HFFc6 (cell line): ENCODE data around the gene SAMD5. TPM values are rescaled to one million over a fixed set of nuclear protein-coding genes. Genes with fewer than 3 reads are reported as not detected.

Experiments used
- DNase-seq: peaks from one replicate; pipeline ENCODE4 v3.0.0-alpha.2; 2018
- H3K27ac Mint-ChIP-seq: 2 replicates; pipeline ENCODE4 v1.8.0; 2020; ENCODE audit warnings: mild to moderate bottlenecking, mixed read lengths
- H3K27me3 Mint-ChIP-seq: 2 replicates; pipeline ENCODE4 v1.8.0; 2021; ENCODE audit warnings: mild to moderate bottlenecking, moderate library complexity, mixed read lengths; ENCODE audit not compliant: insufficient read depth
- H3K36me3 Mint-ChIP-seq: 2 replicates; pipeline ENCODE4 v1.8.0; 2021; ENCODE audit warnings: low read depth, mixed read lengths
- H3K4me1 Mint-ChIP-seq: 2 replicates; pipeline ENCODE4 v1.8.0; 2020; ENCODE audit warnings: low read depth, mixed read lengths
- H3K4me3 Mint-ChIP-seq: 2 replicates; pipeline ENCODE4 v1.8.0; 2020; ENCODE audit warnings: mild to moderate bottlenecking, moderate library complexity, mixed read lengths
- H3K9me3 Mint-ChIP-seq: 2 replicates; pipeline ENCODE4 v1.8.0; 2020; ENCODE audit warnings: mild to moderate bottlenecking, mixed read lengths
- CTCF ChIP-seq: fragments of 200-600 bp; sonication (generic); IDR thresholded peaks from 2 replicates; pipeline ENCODE4 v1.5.0; 2021; ENCODE audit warnings: antibody characterized with exemption, mild to moderate bottlenecking
- total RNA-seq, 6 experiments: library from RNA; stranded (reverse); fragmentation: NEBNext Ultra II Directional; extraction: Animal tissue kit (Norgen Biotek cat#: 25700); gene quantifications; 2 replicates in 1 of 6; 3 replicates in 5 of 6; pipeline ENCODE4 v1.2.3, GENCODE V29; 2021

The SAMD5 gene
- total RNA-seq, 6 experiments from 2014 or later, result not detected

DNA sequence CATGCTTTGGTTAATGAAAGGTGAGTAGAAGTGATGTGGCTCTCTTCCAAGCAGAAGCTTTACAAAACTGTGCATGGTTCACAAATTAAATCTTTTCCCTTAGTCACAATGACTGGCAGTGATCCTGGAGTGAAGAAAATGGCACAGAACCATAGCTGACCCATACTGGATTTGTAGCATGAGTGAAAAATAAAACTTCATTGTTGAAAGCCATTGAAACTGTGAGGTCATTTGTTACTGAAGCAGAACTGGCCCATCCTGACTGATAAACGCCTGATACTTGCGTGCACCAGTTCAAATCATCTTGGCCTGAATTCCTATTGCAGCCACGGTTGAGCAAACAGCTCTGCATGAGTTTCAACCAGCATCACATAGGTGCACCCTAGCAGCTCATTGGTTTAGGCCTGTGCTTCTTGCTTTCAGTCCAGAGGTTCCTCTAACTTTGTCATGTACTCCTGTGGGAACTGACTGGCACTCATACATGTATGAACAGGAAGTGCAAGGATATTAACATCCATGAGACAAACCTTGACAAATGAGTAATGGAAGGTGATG, 40.5 kb downstream of the SAMD5 start:
- peaks cover 12% of the 10 kb centered on the region; the same call in 1 of the 2 replicates for H3K9me3 Mint-ChIP-seq
- no peak for DNase-seq
- no peak overlapping the region for H3K27ac Mint-ChIP-seq
- H3K36me3 Mint-ChIP-seq, result no peaks in the 10 kb centered on the region
- no peak for TF ChIP-seq CTCF
- no peaks in the 10 kb centered on the region for H3K4me1 Mint-ChIP-seq
- H3K27me3 Mint-ChIP-seq, result no peaks in the 10 kb centered on the region; the same call in 1 of the 2 replicates
- no peak overlapping the region for H3K4me3 Mint-ChIP-seq

- no peak overlapping the region for H3K4me3 Mint-ChIP-seq
- no peak for TF ChIP-seq CTCF
- H3K27ac Mint-ChIP-seq, result no peak overlapping the region
- peaks cover 12% of the 10 kb centered on the region; the same call in 1 of the 2 replicates for H3K9me3 Mint-ChIP-seq
- H3K36me3 Mint-ChIP-seq, result no peaks in the 10 kb centered on the region
- no peak for DNase-seq
- no peaks in the 10 kb centered on the region; the same call in 1 of the 2 replicates for H3K27me3 Mint-ChIP-seq
- no peaks in the 10 kb centered on the region for H3K4me1 Mint-ChIP-seq
These were observed 41.0 kb downstream of the SAMD5 start for GRCh38 chr6:147549531-147549930.

- no peak overlapping the region for H3K4me3 Mint-ChIP-seq
- no peak overlapping the region for H3K27ac Mint-ChIP-seq
These were observed 43.5 kb downstream of the SAMD5 start for GRCh38 chr6:147551976-147552375.

GRCh38 chr6:147553099-147553498, 44.6 kb downstream of the SAMD5 start:
- peaks cover 9% of the 10 kb centered on the region; the same call in 1 of the 2 replicates for H3K9me3 Mint-ChIP-seq
- TF ChIP-seq CTCF, result no peak
- no peak overlapping the region for H3K4me3 Mint-ChIP-seq
- peaks cover 1% of the 10 kb centered on the region; the same call in 1 of the 2 replicates for H3K27me3 Mint-ChIP-seq
- no peak for DNase-seq
- no peak overlapping the region for H3K27ac Mint-ChIP-seq
- H3K36me3 Mint-ChIP-seq, result no peaks in the 10 kb centered on the region
- H3K4me1 Mint-ChIP-seq, result no peaks in the 10 kb centered on the region

More at GRCh38 chr6:147551976-147552375, 43.5 kb downstream of the SAMD5 start:
- H3K9me3 Mint-ChIP-seq, result peaks cover 9% of the 10 kb centered on the region; the same call in 1 of the 2 replicates
- no peak for TF ChIP-seq CTCF
- no peaks in the 10 kb centered on the region for H3K36me3 Mint-ChIP-seq
- no peaks in the 10 kb centered on the region for H3K4me1 Mint-ChIP-seq
- DNase-seq, result no peak
- no peaks in the 10 kb centered on the region for H3K27me3 Mint-ChIP-seq

- H3K27ac Mint-ChIP-seq, result no peak overlapping the region
- H3K4me3 Mint-ChIP-seq, result no peak overlapping the region
- H3K27me3 Mint-ChIP-seq, result peaks cover 1% of the 10 kb centered on the region; the same call in 1 of the 2 replicates
- no peaks in the 10 kb centered on the region for H3K36me3 Mint-ChIP-seq
- no peak for TF ChIP-seq CTCF
- DNase-seq, result no peak
- no peaks in the 10 kb centered on the region for H3K4me1 Mint-ChIP-seq
- H3K9me3 Mint-ChIP-seq, result peaks cover 14% of the 10 kb centered on the region; the same call in 1 of the 2 replicates
These were observed 45.8 kb downstream of the SAMD5 start for GRCh38 chr6:147554281-147554680.
